Peyer's patch (tissue), 4 donors: ENCODE results near the gene MACROD2. TPM values are rescaled to one million over a fixed set of nuclear protein-coding genes. Genes with fewer than 3 reads are reported as not detected.

ENCODE experiments used
- DNase-seq, 3 donors: peaks; one replicate each; pipeline ENCODE4 v3.0.0-alpha.2; 2017 to 2019
- H3K27ac ChIP-seq, 4 donors: fragments of 200-600 bp; sonication (generic); one replicate each; pipeline ENCODE4 v1.5.1; 2016 to 2019
- H3K27me3 ChIP-seq, 2 donors: fragments of 200-600 bp; sonication (generic); one replicate each; pipeline ENCODE4 v1.5.1; 2019
- H3K36me3 ChIP-seq, 3 donors: fragments of 200-600 bp; sonication (generic); one replicate each; pipeline ENCODE4 v1.5.1; 2016 to 2019
- H3K4me1 ChIP-seq, 4 donors: fragments of 200-600 bp; sonication (generic); one replicate each; pipeline ENCODE4 v1.5.1; 2016 to 2019
- H3K4me3 ChIP-seq, 4 donors: fragments of 200-600 bp; sonication (generic); 1 replicate in 3 of 4; 2 replicates in 1 of 4; pipeline ENCODE4 v1.5.1; 2016 to 2019; ENCODE audit warnings: mild to moderate bottlenecking in 1 of 4
- H3K9me3 ChIP-seq, 4 donors: fragments of 200-600 bp; sonication (generic); one replicate each; pipeline ENCODE4 v1.5.1; 2016 to 2019; ENCODE audit warnings: mild to moderate bottlenecking in 1 of 4
- POLR2A ChIP-seq, 2 donors: fragments of 450-650 bp; IDR thresholded peaks; one replicate each; pipeline ENCODE4 v1.5.1; 2017; ENCODE audit warnings: antibody characterized with exemption in 2 of 2, mild to moderate bottlenecking in 2 of 2, moderate library complexity in 2 of 2
- total RNA-seq, 4 donors: library from RNA; depleted of rRNA; stranded (reverse); fragments of >200 nt; gene quantifications; one replicate each; pipeline ENCODE4 v1.1.0, GENCODE V29; 2016
- TF ChIP-seq, protein P1 (sequence below), 6 experiments: fragments of 450-650 bp in 4 of 6; fragments of 200-600 bp in 2 of 6; sonication (generic) in 1 of 6; IDR thresholded peaks; one replicate each; pipeline ENCODE4 v1.5.1; 2017 to 2019; ENCODE audit warnings: antibody characterized with exemption in 6 of 6, mild to moderate bottlenecking in 3 of 6, moderate library complexity in 1 of 6

Gene MACROD2
- total RNA-seq, 4 donors from 2014 or later = 2.5 to 10.7 (median 6.5) TPM

- Histone ChIP-seq H3K4me3 (no peak overlapping the region), H3K27me3 (peaks cover 0 to 5% of the 10 kb centered on the region in 2 donors), H3K27ac (no peak overlapping the region), H3K9me3 (no peaks in the 10 kb centered on the region), H3K36me3 (no peaks in the 10 kb centered on the region), H3K4me1 (no peaks in the 10 kb centered on the region)
- DNase-seq = no peak
- TF ChIP-seq POLR2A (IDR thresholded peaks at IDR 0.05) = no peak
- TF ChIP-seq, protein P1, sequence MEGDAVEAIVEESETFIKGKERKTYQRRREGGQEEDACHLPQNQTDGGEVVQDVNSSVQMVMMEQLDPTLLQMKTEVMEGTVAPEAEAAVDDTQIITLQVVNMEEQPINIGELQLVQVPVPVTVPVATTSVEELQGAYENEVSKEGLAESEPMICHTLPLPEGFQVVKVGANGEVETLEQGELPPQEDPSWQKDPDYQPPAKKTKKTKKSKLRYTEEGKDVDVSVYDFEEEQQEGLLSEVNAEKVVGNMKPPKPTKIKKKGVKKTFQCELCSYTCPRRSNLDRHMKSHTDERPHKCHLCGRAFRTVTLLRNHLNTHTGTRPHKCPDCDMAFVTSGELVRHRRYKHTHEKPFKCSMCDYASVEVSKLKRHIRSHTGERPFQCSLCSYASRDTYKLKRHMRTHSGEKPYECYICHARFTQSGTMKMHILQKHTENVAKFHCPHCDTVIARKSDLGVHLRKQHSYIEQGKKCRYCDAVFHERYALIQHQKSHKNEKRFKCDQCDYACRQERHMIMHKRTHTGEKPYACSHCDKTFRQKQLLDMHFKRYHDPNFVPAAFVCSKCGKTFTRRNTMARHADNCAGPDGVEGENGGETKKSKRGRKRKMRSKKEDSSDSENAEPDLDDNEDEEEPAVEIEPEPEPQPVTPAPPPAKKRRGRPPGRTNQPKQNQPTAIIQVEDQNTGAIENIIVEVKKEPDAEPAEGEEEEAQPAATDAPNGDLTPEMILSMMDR (IDR thresholded peaks at IDR 0.05) = no peak
These were observed 74.5 kb downstream of the MACROD2 start for GRCh38 chr20:14069796-14070195.

DNA sequence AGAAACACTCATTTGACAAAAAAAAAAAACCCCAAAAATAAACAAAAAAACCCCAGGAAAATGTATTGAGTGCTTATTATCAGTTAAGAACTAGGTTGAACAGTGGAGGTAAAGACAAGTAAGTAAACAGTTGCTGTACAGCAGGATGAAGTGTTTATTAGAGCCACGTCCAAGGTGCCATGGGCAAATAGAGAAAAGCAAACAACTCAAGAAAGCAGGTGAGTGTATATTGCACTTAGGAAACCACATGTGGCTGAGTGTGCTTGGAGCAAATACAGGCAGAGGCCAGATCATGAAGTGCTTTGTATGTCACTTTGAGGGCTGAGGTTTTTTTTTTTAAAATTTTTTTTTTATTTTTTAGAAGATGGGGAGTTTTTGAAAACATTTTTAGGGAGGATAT lies 98.3 kb downstream of the MACROD2 start:
- no peaks in the 10 kb centered on the region for H3K27me3 ChIP-seq
- no peaks in the 10 kb centered on the region for H3K36me3 ChIP-seq
- no peak for TF ChIP-seq POLR2A (IDR thresholded peaks at IDR 0.05)
- no peaks in the 10 kb centered on the region for H3K4me1 ChIP-seq
- H3K27ac ChIP-seq = no peak overlapping the region
- no peak overlapping the region for H3K4me3 ChIP-seq
- H3K9me3 ChIP-seq = no peaks in the 10 kb centered on the region
- DNase-seq = no peak

- no peaks in the 10 kb centered on the region for H3K4me1 ChIP-seq
- no peaks in the 10 kb centered on the region for H3K9me3 ChIP-seq
- no peaks in the 10 kb centered on the region for H3K27me3 ChIP-seq
- TF ChIP-seq, protein P1 (IDR thresholded peaks at IDR 0.05) = no peak
- no peak for TF ChIP-seq POLR2A (IDR thresholded peaks at IDR 0.05)
- no peaks in the 10 kb centered on the region for H3K36me3 ChIP-seq
- no peak overlapping the region for H3K4me3 ChIP-seq
- H3K27ac ChIP-seq = no peak overlapping the region
- DNase-seq = no peak
These were observed 102.9 kb downstream of the MACROD2 start for GRCh38 chr20:14098261-14098660.

DNA sequence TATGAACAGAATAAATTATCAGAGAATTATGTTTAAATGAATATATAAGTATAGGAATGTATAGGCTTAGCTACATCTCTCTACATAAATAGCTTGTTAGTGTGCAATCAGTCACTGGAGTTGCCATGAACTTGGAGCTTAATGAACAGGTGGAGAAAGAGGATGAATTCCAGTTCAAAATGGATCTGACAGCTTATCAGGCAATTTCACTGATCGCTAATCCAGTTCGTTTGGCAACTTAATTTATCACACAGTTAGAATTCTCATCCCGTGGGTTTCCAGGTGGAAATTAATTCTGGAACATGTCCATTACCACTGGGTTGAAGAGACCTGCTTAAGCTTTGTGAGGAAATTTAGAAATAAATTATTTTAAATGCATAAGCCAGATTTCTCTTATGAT lies 118.1 kb downstream of the MACROD2 start:
- H3K27me3 ChIP-seq = no peaks in the 10 kb centered on the region
- no peak for TF ChIP-seq POLR2A (IDR thresholded peaks at IDR 0.05)
- TF ChIP-seq, protein P1 (IDR thresholded peaks at IDR 0.05) = no peak
- DNase-seq = no peak
- H3K36me3 ChIP-seq = no peaks in the 10 kb centered on the region
- H3K9me3 ChIP-seq = no peaks in the 10 kb centered on the region
- H3K27ac ChIP-seq = no peak overlapping the region
- no peak overlapping the region for H3K4me3 ChIP-seq
- no peaks in the 10 kb centered on the region for H3K4me1 ChIP-seq

GRCh38 chr20:14114065-14114704 lies 118.9 kb downstream of the MACROD2 start:
- no peak for DNase-seq
- H3K4me3 ChIP-seq = no peak overlapping the region
- TF ChIP-seq POLR2A (IDR thresholded peaks at IDR 0.05) = no peak
- TF ChIP-seq, protein P1 (IDR thresholded peaks at IDR 0.05) = no peak

DNA sequence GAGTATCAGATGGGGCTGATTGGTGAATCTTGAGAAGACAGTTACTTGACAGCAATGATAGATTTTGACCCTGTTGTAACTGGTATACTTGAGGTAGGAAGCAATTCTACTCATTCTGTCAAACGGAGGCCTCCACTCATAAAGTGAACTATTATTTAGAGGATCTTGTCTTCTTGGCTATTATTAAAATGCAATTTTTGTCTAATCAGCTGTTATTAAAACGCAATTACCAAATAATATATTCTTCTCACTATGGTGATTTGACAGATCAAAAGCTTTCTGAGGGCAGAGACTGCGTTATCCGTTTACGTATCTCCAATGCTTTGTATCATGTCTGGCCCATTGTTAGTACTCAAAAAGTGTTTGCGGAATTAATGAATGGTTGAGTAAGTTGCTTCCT lies 120.7 kb downstream of the MACROD2 start:
- TF ChIP-seq POLR2A (IDR thresholded peaks at IDR 0.05) = no peak
- TF ChIP-seq, protein P1 (IDR thresholded peaks at IDR 0.05) = no peak
- Histone ChIP-seq H3K4me3 (no peak overlapping the region), H3K9me3 (no peaks in the 10 kb centered on the region), H3K4me1 (no peaks in the 10 kb centered on the region), H3K27me3 (no peaks in the 10 kb centered on the region), H3K27ac (no peak overlapping the region), H3K36me3 (no peaks in the 10 kb centered on the region)
- no peak for DNase-seq

More at GRCh38 chr20:14114065-14114704, 118.9 kb downstream of the MACROD2 start:
- Histone ChIP-seq H3K27ac (no peak overlapping the region), H3K27me3 (no peaks in the 10 kb centered on the region), H3K36me3 (no peaks in the 10 kb centered on the region), H3K4me1 (no peaks in the 10 kb centered on the region), H3K9me3 (no peaks in the 10 kb centered on the region)
